GM12875 (cell line): Measurements from ENCODE around the gene SCN1B.
"Not testable (repeated sequence)": the region's sequence is repeated elsewhere in the genome, so short reads cannot be mapped to it uniquely, and the experiment has no call there.

Source experiments
- H3K4me3 ChIP-seq: one replicate; pipeline ENCODE4 v1.5.1; 2011; ENCODE audit warnings: low read depth, low read length, control low read depth
- CTCF ChIP-seq: IDR thresholded peaks from 2 replicates; pipeline ENCODE4 v1.5.1; 2011; ENCODE audit warnings: low read depth, mild to moderate bottlenecking, control low read depth, inconsistent platforms, low read length, moderate library complexity, borderline replicate concordance; ENCODE audit not compliant: insufficient read depth

Gene SCN1B

GRCh38 chr19:35022460-35022859, 7.8 kb upstream of the SCN1B start:
- H3K4me3 ChIP-seq = no peak overlapping the region
- no peak for TF ChIP-seq CTCF

GRCh38 chr19:35023428-35023827, 6.8 kb upstream of the SCN1B start:
- no peak for TF ChIP-seq CTCF
- H3K4me3 ChIP-seq = no peak overlapping the region

GRCh38 chr19:35024095-35024494, 6.2 kb upstream of the SCN1B start:
- H3K4me3 ChIP-seq = no peak overlapping the region
- TF ChIP-seq CTCF = no peak

- no peak for TF ChIP-seq CTCF
- no peak overlapping the region for H3K4me3 ChIP-seq
Measured at GRCh38 chr19:35025969-35026368, 4.3 kb upstream of the SCN1B start.

GRCh38 chr19:35026418-35026817, 3.9 kb upstream of the SCN1B start:
- TF ChIP-seq CTCF = no peak
- H3K4me3 ChIP-seq = no peak overlapping the region

GRCh38 chr19:35027009-35027408, 3.3 kb upstream of the SCN1B start:
- H3K4me3 ChIP-seq = no peak overlapping the region
- no peak for TF ChIP-seq CTCF

DNA sequence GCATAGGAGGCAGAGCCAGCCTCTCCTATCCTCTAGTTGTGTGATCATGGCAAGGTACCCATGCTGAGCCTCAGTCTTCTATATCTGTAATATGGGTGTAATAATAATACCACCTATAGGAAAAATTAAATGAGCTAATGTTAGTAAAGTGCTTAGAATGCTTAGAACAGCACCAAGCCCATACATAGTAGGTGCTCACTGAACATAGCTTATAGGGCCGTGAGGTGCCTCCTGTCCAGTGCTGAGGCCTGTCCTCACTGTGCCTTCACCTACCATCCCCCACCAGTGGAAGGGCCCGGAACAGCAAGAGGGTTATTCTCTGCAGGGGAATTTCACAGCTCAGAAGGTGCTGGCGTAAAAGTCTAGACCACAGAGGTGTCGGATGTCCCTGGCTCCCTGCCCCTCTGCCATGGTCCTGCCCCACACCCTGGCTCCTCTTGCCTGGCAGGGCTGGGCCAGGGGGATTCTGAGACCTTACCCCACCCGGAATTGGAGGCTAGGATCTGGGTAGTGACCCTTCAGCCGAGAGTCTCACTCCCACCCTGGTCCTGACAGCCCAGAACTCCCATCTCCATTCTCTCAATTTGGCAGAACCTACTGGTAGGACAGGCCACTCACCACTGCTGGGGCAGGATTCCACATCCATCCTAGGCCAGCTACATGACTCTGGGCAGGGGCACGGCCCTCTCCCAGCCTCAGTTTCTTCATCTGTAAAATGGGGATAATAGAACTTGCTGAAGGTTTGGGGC, 2.2 kb upstream of the SCN1B start:
- no peak overlapping the region for H3K4me3 ChIP-seq
- TF ChIP-seq CTCF = no peak

- H3K4me3 ChIP-seq = not testable (repeated sequence)
Measured at GRCh38 chr19:35028600-35028885, 1.7 kb upstream of the SCN1B start.

DNA sequence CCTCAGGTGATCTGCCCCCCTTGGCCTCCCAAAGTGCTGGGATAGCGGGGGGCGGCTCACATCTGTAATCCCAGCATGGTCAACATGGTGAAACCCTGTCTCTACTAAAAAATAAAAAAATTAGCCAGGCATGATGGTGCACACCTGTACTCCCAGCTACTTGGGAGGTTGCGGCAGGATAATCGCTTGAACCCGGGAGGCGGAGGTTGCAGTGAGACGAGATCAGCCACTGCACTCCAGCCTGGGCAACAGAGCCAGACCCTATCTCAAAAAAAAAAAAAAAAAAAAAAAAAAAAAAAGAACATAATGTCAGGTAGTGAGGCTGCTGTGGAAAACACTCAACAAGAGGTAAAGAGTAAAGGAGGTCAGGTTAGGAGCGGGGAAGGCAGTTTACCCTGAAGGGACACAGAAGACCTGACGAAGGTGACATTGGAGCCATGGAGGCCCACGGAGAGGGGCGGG, 964 bp upstream of the SCN1B start:
- not testable (repeated sequence) for H3K4me3 ChIP-seq
